ENCODE data around the gene MC1R. TPM values are rescaled to one million over a fixed set of nuclear protein-coding genes. Genes with fewer than 3 reads are reported as not detected.

Gene MC1R
- total and polyA plus RNA-seq, 2 donors from 2014 or later: 2.1 to 13.5 TPM

DNA sequence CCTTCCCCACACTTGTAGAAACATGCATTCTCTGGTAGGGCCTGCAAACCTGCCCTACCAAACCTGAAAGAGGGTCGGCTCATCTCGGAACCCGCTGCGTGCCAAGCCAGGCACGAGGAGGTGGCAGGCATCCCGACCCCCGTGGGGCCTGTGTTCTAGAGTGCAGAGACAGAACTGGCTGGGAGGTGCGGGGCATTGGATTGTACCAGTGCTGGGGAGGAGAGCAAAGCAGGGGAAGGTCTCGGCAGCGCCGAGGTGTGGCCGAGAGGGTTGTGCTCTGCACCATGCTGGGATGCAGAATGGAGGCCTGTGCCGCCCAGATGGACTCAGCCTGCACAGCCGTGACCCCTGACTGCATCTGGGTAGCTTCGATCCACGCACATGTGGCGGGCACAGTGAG lies 17.8 kb upstream of the MC1R start:
- H3K27me3 ChIP-seq (ENCODE audit: control insufficient read depth, insufficient read depth, low read length): no peaks in the 10 kb centered on the region
- intact Hi-C loops (cut with DNase I): no loop called here
- no peak overlapping the region for H3K4me3 ChIP-seq (ENCODE audit: low read length in 3 of 3)
- no peaks in the 10 kb centered on the region for H3K9me3 ChIP-seq (ENCODE audit: control insufficient read depth in 2 of 3, insufficient read depth in 1 of 3, low read length in 3 of 3)
- TF ChIP-seq, protein P1, sequence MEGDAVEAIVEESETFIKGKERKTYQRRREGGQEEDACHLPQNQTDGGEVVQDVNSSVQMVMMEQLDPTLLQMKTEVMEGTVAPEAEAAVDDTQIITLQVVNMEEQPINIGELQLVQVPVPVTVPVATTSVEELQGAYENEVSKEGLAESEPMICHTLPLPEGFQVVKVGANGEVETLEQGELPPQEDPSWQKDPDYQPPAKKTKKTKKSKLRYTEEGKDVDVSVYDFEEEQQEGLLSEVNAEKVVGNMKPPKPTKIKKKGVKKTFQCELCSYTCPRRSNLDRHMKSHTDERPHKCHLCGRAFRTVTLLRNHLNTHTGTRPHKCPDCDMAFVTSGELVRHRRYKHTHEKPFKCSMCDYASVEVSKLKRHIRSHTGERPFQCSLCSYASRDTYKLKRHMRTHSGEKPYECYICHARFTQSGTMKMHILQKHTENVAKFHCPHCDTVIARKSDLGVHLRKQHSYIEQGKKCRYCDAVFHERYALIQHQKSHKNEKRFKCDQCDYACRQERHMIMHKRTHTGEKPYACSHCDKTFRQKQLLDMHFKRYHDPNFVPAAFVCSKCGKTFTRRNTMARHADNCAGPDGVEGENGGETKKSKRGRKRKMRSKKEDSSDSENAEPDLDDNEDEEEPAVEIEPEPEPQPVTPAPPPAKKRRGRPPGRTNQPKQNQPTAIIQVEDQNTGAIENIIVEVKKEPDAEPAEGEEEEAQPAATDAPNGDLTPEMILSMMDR (IDR thresholded peaks at IDR 0.05; ENCODE audit: borderline replicate concordance, extremely low read depth, insufficient read depth): no peak
- DNase-seq: no peak
- FAIRE-seq: no peak
- H3K9ac ChIP-seq (ENCODE audit: low read length in 3 of 3): no peak overlapping the region
- H3K36me3 ChIP-seq (ENCODE audit: control insufficient read depth in 2 of 3, insufficient read depth in 3 of 3, low read length in 3 of 3): peaks cover 4 to 31% (median 25%) of the 10 kb centered on the region in 3 donors
- no peak overlapping the region for H3K27ac ChIP-seq (ENCODE audit: low read depth in 2 of 2, low read length in 2 of 2)
- H3K4me1 ChIP-seq (ENCODE audit: control insufficient read depth in 2 of 3, insufficient read depth in 2 of 3, low read depth in 1 of 3, low read length in 3 of 3): no peaks in the 10 kb centered on the region

DNA sequence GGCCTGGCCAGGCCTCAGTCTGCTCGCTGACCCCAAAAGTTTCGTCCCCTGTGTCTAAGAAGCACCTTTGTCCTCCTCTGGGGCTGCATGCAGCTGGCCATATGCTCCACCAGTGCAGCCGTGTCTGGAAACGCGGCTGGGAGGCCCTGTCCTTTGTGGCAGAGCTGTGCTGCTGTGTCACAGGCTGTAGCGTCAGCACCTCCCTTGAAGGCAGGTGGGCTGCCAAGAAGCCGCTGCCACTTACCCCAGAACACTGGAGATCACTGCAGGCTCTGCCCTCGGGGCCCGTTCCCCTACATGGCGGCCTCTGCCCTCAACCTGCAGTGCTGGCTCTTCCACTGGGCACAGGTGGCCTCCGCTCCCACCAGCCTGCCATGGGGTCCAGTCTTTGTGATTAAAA lies 15.7 kb upstream of the MC1R start:
- Histone ChIP-seq H3K27ac (ENCODE audit: low read depth in 2 of 2, low read length in 2 of 2) (no peak overlapping the region), H3K27me3 (ENCODE audit: control insufficient read depth, insufficient read depth, low read length) (no peaks in the 10 kb centered on the region), H3K4me3 (ENCODE audit: low read length in 3 of 3) (no peak overlapping the region), H3K36me3 (ENCODE audit: control insufficient read depth in 2 of 3, insufficient read depth in 3 of 3, low read length in 3 of 3) (peaks cover 10 to 32% (median 28%) of the 10 kb centered on the region in 3 donors), H3K9me3 (ENCODE audit: control insufficient read depth in 2 of 3, insufficient read depth in 1 of 3, low read length in 3 of 3) (no peaks in the 10 kb centered on the region), H3K9ac (ENCODE audit: low read length in 3 of 3) (no peak overlapping the region), H3K4me1 (ENCODE audit: control insufficient read depth in 2 of 3, insufficient read depth in 2 of 3, low read depth in 1 of 3, low read length in 3 of 3) (no peaks in the 10 kb centered on the region)
- FAIRE-seq: no peak
- TF ChIP-seq, protein P1 (IDR thresholded peaks at IDR 0.05; ENCODE audit: borderline replicate concordance, extremely low read depth, insufficient read depth): no peak
- no peak for DNase-seq
- intact Hi-C loops (cut with DNase I): no loop called here

DNA sequence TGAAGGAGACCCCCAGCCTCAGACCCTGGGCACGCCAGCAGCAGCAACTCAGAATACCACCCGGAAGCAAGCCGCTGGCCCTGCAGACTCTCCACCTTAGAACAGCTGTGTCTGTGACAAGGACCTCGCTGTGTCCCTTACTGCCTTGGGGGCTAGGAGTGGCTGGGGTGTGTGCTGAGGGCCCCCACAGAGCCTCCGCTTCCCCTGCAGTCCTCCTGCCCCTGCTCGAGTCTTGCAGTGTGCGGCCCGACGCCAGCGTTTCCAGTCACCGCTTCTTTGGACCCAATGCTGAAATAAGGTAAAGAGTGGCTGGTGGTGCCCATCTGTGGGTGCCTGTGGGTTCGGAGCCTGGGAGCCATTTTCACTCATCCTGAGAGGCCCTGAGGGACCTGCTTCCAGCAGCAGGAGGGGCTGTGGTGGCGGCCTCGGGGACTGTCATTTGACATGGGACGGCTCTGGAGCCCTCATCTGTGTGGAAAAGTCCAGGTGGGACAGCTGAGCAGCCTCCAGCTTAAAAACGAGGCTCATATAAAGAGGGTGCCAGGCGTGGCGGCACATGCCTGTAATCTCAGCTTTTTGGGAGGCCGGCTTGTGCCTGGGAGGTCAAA lies 14.7 kb upstream of the MC1R start:
- peaks cover 8 to 27% (median 21%) of the 10 kb centered on the region in 3 donors for H3K36me3 ChIP-seq (ENCODE audit: control insufficient read depth in 2 of 3, insufficient read depth in 3 of 3, low read length in 3 of 3)
- TF ChIP-seq, protein P1 (IDR thresholded peaks at IDR 0.05; ENCODE audit: borderline replicate concordance, extremely low read depth, insufficient read depth): no peak
- DNase-seq (no peak), FAIRE-seq (no peak)
- H3K27ac ChIP-seq (ENCODE audit: low read depth in 2 of 2, low read length in 2 of 2): no peak overlapping the region
- intact Hi-C loops (cut with DNase I): no loop called here
- no peaks in the 10 kb centered on the region for H3K9me3 ChIP-seq (ENCODE audit: control insufficient read depth in 2 of 3, insufficient read depth in 1 of 3, low read length in 3 of 3)
- no peak overlapping the region for H3K9ac ChIP-seq (ENCODE audit: low read length in 3 of 3)
- H3K4me1 ChIP-seq (ENCODE audit: control insufficient read depth in 2 of 3, insufficient read depth in 2 of 3, low read depth in 1 of 3, low read length in 3 of 3): no peaks in the 10 kb centered on the region
- no peak overlapping the region for H3K4me3 ChIP-seq (ENCODE audit: low read length in 3 of 3)
- no peaks in the 10 kb centered on the region for H3K27me3 ChIP-seq (ENCODE audit: control insufficient read depth, insufficient read depth, low read length)
